Hindlimb muscle (tissue), 1 donor: ENCODE measurements around the gene HP1BP3. TPM values are rescaled to one million over a fixed set of nuclear protein-coding genes. Genes with fewer than 3 reads are reported as not detected.
"Not testable (repeated sequence)": the region's sequence is repeated elsewhere in the genome, so short reads cannot be mapped to it uniquely, and the experiment has no call there.

Experiments used
- DNase-seq: peaks from one replicate; pipeline ENCODE4 v3.0.0-alpha.2; 2013
- polyA plus RNA-seq: library from polyadenylated mRNA; unstranded; fragments of 120-200 nt; gene quantifications from one replicate; pipeline ENCODE4 v1.2.1, GENCODE V29; 2013; ENCODE audit not compliant: insufficient read length

Gene HP1BP3
- polyA plus RNA-seq, 1 donor, result 188 TPM

- DNase-seq, result no peak
Measured at GRCh38 chr1:20726118-20726911, 60.8 kb downstream of the HP1BP3 start.

DNA sequence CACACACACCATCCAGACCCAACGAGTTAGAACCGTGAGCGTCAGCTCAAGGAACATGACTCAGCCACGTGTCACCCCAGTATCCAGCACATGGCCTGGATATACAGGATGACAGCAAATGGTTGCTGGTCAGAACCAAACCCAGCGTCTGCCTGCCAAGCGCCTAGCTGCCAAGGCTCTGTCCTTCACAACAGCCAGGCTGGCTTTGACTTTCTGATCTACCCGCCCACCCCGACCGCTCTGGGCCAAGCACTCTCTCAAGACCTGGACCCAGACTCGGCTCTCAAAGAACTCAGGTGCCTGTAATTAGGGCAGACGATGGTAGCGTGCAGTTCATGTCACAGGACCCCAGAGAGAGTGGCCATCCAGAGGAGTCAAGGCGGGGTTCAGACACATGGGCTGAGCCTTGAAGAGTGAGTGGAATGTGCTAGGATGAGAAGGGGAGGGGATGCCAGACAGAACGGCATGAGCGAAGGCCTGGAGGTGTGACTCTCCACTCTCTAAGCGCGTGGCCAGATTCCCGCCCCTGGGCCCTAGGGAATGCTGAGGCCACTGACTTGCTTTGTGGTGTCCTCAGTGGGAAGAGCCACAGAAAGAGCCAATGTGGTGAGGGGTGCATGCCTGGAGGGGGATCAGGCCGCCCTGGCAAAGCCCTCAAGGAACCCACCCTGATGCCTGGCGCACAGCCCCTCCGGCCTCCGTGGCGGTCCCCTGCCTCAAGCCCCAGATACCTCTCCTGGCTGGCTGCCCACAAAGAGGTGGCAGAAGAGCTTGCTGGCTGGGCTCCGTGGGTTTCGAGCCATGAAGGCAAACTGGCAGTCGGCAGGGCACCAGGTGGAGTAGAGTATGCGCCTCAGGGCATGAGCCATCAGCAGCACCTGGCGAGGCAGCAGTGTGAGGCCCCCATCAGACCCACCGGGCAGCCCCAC lies 61.7 kb downstream of the HP1BP3 start:
- no peak for DNase-seq

GRCh38 chr1:20724364-20725188 lies 62.5 kb downstream of the HP1BP3 start:
- DNase-seq, result no peak

GRCh38 chr1:20723537-20724363 lies 63.4 kb downstream of the HP1BP3 start:
- no peak for DNase-seq

- no peak for DNase-seq
Measured at GRCh38 chr1:20723159-20723536, 64.0 kb downstream of the HP1BP3 start.

- no peak for DNase-seq
Measured at GRCh38 chr1:20721117-20722061, 65.7 kb downstream of the HP1BP3 start.

- DNase-seq, result no peak
Measured at GRCh38 chr1:20720631-20721091, 66.4 kb downstream of the HP1BP3 start.

GRCh38 chr1:20719871-20720620 lies 67.1 kb downstream of the HP1BP3 start:
- no peak for DNase-seq

DNA sequence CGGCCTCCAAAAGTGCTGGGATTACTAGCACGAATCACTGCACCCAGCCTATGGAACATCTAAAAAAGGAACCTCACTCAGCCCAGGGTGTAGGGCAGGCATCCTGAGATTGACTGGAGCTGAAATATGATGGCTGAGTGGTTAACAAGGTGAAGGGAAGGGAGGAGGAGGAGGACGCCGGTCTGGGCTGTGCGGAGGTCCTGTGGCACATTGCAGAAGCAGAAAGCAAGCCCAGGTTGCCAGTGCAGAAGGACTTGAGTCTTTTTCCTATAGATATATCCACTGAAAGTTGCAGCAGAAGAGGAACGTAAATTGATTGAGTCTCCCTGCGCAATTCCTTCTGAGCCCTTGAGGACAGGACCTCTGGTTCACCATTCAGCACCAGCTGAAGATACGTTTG lies 67.8 kb downstream of the HP1BP3 start:
- DNase-seq, result no peak

- DNase-seq, result not testable (repeated sequence)
Measured at GRCh38 chr1:20718343-20718882, 68.7 kb downstream of the HP1BP3 start.

GRCh38 chr1:20717452-20718342 lies 69.4 kb downstream of the HP1BP3 start, which contains the start of gene KIF17:
Gene KIF17 (minus strand): TSS chr1:20718007. CDS start chr1:20717706, 301 bp downstream.
- DNase-seq, result peak; percentile 84

DNA sequence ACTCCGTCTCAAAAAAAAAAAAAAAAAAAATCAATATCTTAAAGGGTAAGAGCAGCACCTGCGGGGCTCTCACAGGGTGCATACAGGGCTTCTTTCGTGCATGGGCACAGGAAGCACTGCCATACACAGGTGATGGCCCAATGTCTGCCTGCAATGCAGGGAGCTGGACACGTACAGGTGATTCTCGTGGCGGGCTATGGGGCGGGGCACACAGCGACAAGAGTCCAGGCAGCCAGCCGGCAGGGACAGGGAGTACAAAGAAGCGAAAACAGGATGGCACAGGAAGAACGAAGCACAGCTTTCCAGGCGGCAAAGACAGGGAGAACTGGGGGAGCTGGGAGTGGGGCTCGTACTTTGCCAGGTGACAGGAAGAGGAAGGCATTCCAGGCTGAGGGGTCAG lies 70.9 kb downstream of the HP1BP3 start:
- no peak for DNase-seq

DNA sequence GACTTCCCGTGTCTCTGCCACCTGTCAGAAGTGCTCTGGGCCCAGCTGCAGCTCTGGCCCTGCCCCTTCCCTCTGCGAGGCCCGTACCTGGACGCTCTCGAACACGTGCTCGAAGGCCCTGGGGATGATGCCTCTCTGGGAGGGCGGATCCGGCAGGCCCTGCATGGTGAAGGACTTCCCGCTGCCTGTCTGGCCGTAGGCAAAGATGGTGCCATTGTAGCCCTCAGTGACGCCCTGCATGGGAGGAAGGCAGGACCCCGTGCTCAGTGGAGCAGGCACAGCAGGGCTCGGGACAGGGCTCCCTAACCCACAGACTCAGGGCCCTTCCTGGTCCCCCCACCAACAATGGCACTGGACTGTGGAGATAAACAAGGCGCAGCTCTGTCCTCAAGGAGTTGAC lies 71.7 kb downstream of the HP1BP3 start:
- DNase-seq, result no peak

GRCh38 chr1:20713440-20713839 lies 73.7 kb downstream of the HP1BP3 start:
- DNase-seq, result no peak

DNA sequence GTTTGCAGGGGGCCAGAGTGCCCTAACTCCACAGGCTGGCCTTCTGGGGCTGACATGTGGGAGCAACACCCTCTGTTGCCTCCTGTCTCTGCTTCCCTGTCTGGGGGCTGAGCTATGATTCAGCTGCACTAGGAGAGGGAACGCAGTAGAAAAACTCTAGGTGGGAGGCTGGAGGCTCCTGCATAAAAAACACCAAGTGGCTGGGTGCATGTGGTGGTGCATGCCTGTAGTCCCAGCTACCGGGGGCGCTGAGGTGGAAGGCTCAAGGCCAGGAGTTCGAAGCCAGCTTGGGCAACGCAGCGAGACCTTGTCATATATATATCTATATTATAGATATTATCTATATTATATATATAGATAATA lies 74.9 kb downstream of the HP1BP3 start:
- no peak for DNase-seq

DNA sequence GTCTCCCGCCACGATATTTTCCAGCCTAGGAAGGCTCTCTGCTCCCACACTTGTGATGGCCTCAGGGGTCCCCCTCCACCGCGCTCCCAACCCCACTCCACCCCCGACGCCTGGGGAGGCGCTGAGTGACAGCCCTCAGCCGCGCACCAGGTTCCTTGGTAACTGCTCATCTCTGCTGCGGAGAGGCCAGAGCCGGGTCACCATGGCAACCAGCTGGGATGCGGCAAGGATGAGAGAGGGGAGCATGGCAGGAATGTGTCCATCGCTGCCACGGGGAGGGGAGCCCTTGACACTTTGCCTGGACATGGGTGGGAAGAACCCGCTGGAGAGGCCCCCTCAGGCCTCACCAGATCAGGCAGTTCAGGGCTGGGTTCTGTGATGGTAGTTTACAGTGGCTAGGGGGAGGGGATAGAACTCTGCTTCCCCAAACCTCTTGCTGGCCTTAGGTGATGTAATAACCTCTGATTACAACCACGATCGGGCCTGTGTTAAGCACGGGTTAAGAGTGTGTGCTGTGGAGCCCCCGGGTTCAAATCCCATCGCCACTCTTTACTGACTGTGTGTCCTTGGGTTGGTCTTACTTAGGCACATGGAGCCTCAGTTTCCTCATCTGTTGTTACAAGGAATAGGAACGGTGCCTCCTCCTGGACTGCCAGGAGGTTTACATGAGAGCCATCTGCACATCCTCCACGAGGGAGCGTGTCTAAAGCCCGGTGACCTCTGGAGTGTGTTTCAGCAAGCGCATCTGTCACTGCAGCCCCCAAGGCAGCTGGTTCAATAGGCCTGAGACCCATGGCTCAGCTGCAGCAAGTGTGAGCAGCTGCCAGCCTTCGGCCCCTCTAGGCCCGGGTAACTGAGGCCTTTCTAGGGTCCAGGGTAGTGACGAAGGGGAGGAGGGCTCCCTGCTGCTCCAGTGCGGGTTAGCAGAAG lies 75.6 kb downstream of the HP1BP3 start:
- DNase-seq, result no peak
